Activated B cell treated with CpG ODN at 0.5 μM for 24 hours (primary cell): ENCODE data around the gene TOLLIP. TPM values are rescaled to one million over a fixed set of nuclear protein-coding genes. Genes with fewer than 3 reads are reported as not detected.
A peak's percentile ranks its signal among the peaks of the same experiment; 100 is the strongest.

Experiments
- ATAC-seq: fragments of 200-7000 bp; cut with Tn5 transposase; one replicate; pipeline ENCODE4 v1.10.0; 2021; ENCODE audit warnings: low read depth, mild to moderate bottlenecking, moderate library complexity
- CTCF ChIA-PET: fragments of 350-600 bp; sonication (Branson Sonifier 250); formaldehyde crosslinking; loops from one replicate; lab custom pipeline; 2021; ENCODE audit warnings: antibody characterized with exemption; lab: Charles Lee
- POLR2A ChIA-PET: fragments of 350-600 bp; sonication (Branson Sonifier 250); formaldehyde crosslinking; loops from one replicate; lab custom pipeline; 2021; ENCODE audit warnings: antibody characterized with exemption; lab: Charles Lee
- DNase-seq: peaks from one replicate; pipeline ENCODE4 v3.0.0; 2022
- H3K27ac Mint-ChIP-seq: one replicate; pipeline ENCODE4 v1.8.0; 2020; ENCODE audit warnings: mixed read lengths
- H3K27me3 Mint-ChIP-seq: one replicate; pipeline ENCODE4 v1.8.0; 2021; ENCODE audit warnings: mixed read lengths
- H3K36me3 Mint-ChIP-seq: one replicate; pipeline ENCODE4 v1.8.0; 2021; ENCODE audit warnings: low read depth, mixed read lengths
- H3K4me1 Mint-ChIP-seq: one replicate; pipeline ENCODE4 v1.8.0; 2021; ENCODE audit warnings: mixed read lengths
- H3K4me3 Mint-ChIP-seq: one replicate; pipeline ENCODE4 v1.8.0; 2020; ENCODE audit warnings: mild to moderate bottlenecking, mixed read lengths
- H3K9me3 Mint-ChIP-seq: one replicate; pipeline ENCODE4 v1.8.0; 2020; ENCODE audit warnings: mixed read lengths
- CTCF ChIP-seq: fragments of 200-600 bp; IDR thresholded peaks from one replicate; pipeline ENCODE4 v1.8.0; 2022; ENCODE audit warnings: antibody characterized with exemption, mild to moderate bottlenecking
- intact Hi-C: fragments of 100-400 bp; cut with micrococcal nuclease; formaldehyde crosslinking; loops from one replicate; pipeline ENCODE4 v1.15.1; 2024
- total RNA-seq: library from RNA; stranded (reverse); gene quantifications from 2 replicates; pipeline ENCODE4 v1.2.3, GENCODE V29; 2022

TOLLIP gene
- total RNA-seq, 1 donor from 2014 or later, result 46.4 TPM

- Mint-ChIP-seq H3K36me3 (no peaks in the 10 kb centered on the region), H3K27me3 (peaks cover 26% of the 10 kb centered on the region), H3K4me1 (peaks cover 6% of the 10 kb centered on the region), H3K27ac (no peak overlapping the region), H3K4me3 (no peak overlapping the region), H3K9me3 (peaks cover 14% of the 10 kb centered on the region)
- no peak for ATAC-seq
- CTCF ChIA-PET, result no interaction called here
- no peak for DNase-seq
- no peak for TF ChIP-seq CTCF
- POLR2A ChIA-PET, result no interaction called here
- intact Hi-C loops, result no loop called here
These were observed 17.1 kb upstream of the TOLLIP start for GRCh38 chr11:1326435-1327063.

GRCh38 chr11:1323774-1324173 is 14.3 kb upstream of the TOLLIP start:
- no peak for DNase-seq
- ATAC-seq, result no peak
- Mint-ChIP-seq H3K4me1 (peaks cover 6% of the 10 kb centered on the region), H3K4me3 (no peak overlapping the region), H3K36me3 (no peaks in the 10 kb centered on the region), H3K9me3 (peaks cover 14% of the 10 kb centered on the region), H3K27me3 (peaks cover 28% of the 10 kb centered on the region), H3K27ac (no peak overlapping the region)
- ChIA-PET POLR2A (no interaction called here), CTCF (no interaction called here)
- no peak for TF ChIP-seq CTCF
- intact Hi-C loops, result no loop called here

- POLR2A ChIA-PET, result no interaction called here
- Mint-ChIP-seq H3K9me3 (no peaks in the 10 kb centered on the region), H3K27ac (no peak overlapping the region), H3K4me1 (no peaks in the 10 kb centered on the region), H3K36me3 (no peaks in the 10 kb centered on the region), H3K4me3 (no peak overlapping the region), H3K27me3 (peaks cover 5% of the 10 kb centered on the region)
- CTCF ChIA-PET, result no interaction called here
- DNase-seq (no peak), ATAC-seq (no peak)
- intact Hi-C loops, result no loop called here
- no peak for TF ChIP-seq CTCF
These were observed 8.6 kb upstream of the TOLLIP start for GRCh38 chr11:1317993-1318392.

- Mint-ChIP-seq H3K4me1 (peaks cover 1% of the 10 kb centered on the region), H3K4me3 (no peak overlapping the region), H3K9me3 (no peaks in the 10 kb centered on the region), H3K27ac (no peak overlapping the region), H3K27me3 (peaks cover 5% of the 10 kb centered on the region), H3K36me3 (no peaks in the 10 kb centered on the region)
- no peak for DNase-seq
- TF ChIP-seq CTCF, result no peak
- ChIA-PET POLR2A (no interaction called here), CTCF (no interaction called here)
- intact Hi-C loops, result no loop called here
- no peak for ATAC-seq
These were observed 8.0 kb upstream of the TOLLIP start for GRCh38 chr11:1317432-1317831.

GRCh38 chr11:1310772-1311468 is 1.5 kb upstream of the TOLLIP start:
- intact Hi-C loops, result loop anchor here (1.0 to 5.0 kb wide), 4 partner anchors 24 to 1746 kb away; partner anchors contain the start of gene CARS1
- peak; percentile 62 for ATAC-seq
- Mint-ChIP-seq H3K4me1 (peaks cover 47% of the 10 kb centered on the region), H3K27me3 (no peaks in the 10 kb centered on the region), H3K4me3 (peak overlapping the region; percentile 87), H3K9me3 (peaks cover 8% of the 10 kb centered on the region), H3K27ac (peak overlapping the region; percentile 99), H3K36me3 (peaks cover 12% of the 10 kb centered on the region)
- ChIA-PET CTCF (interaction anchor here (0.8 to 1.5 kb wide), 3 partner anchors 18 to 236 kb away, joined by 3 to 4 read pairs (median 4); no protein-coding TSS in a partner anchor), POLR2A (interaction anchor here (0.6 to 3.0 kb wide), 10 partner anchors 15 to 1681 kb away, joined by 3 to 29 read pairs (median 6); partner anchors contain the start of genes BRSK2, NAP1L4 and SIGIRR)
- no peak for TF ChIP-seq CTCF
- peak; percentile 55 for DNase-seq
